ENCODE data around the gene CYP2A6. TPM values are rescaled to one million over a fixed set of nuclear protein-coding genes. Genes with fewer than 3 reads are reported as not detected.
"Not testable (repeated sequence)": the region's sequence is repeated elsewhere in the genome, so short reads cannot be mapped to it uniquely, and the experiment has no call there.

Gene CYP2A6
- total and polyA plus RNA-seq, 4 donors = 0.38 TPM; not detected in 3

DNA sequence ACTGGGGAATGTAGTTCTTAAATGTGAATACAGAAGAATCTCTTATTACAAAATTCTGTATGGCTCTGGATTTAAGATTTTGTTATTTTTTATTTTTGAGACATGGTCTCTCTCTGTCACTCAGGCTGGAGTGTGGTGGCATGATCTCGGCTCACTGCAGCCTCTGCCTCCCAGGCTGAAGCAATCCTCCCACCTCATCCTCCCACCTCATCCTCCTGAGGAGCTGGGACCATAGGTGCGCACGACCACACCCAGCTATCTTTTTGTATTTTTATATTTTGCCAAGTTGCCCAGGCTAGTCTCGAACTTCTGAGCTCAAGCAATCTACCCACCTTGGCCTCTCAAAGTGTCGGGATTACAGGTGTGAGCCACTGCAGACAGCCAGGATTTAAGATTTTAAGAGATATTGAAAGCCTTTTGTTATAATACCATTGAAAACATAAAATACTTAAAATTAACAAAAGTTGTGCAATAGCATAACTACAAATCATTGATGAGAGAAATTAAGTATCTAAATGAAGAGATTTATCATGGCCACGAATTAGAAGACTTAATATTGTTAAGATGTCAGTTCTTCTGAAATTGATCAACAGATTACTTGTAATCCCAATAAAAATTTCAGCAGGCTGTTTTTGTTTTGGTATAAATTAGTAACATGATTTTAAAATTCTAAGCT, 13.4 kb downstream of the CYP2A6 start:
- no peak overlapping the region for H3K4me3 ChIP-seq (ENCODE audit: low read length in 2 of 2)
- DNase-seq (no peak), ATAC-seq (ENCODE audit: low FRiP score) (no peak)
- no peaks in the 10 kb centered on the region for H3K4me1 ChIP-seq (ENCODE audit: control insufficient read depth in 1 of 2, insufficient read depth in 2 of 2, low read length in 2 of 2)
- H3K27me3 ChIP-seq (ENCODE audit: control insufficient read depth in 1 of 2, insufficient read depth in 2 of 2, low read length in 1 of 2) = no peaks in the 10 kb centered on the region
- no peaks in the 10 kb centered on the region for H3K36me3 ChIP-seq (ENCODE audit: control insufficient read depth in 1 of 2, insufficient read depth in 2 of 2, low read length in 1 of 2)
- WGBS, 2 donors = 84 to 86% methylated on average over 6 of the region's 6 CpGs
- H3K27ac ChIP-seq (ENCODE audit: low read depth in 1 of 2, low read length in 2 of 2) = no peak overlapping the region
- H3K9me3 ChIP-seq (ENCODE audit: control insufficient read depth, low read length) = no peaks in the 10 kb centered on the region
- intact Hi-C loops (cut with DNase I) = no loop called here

DNA sequence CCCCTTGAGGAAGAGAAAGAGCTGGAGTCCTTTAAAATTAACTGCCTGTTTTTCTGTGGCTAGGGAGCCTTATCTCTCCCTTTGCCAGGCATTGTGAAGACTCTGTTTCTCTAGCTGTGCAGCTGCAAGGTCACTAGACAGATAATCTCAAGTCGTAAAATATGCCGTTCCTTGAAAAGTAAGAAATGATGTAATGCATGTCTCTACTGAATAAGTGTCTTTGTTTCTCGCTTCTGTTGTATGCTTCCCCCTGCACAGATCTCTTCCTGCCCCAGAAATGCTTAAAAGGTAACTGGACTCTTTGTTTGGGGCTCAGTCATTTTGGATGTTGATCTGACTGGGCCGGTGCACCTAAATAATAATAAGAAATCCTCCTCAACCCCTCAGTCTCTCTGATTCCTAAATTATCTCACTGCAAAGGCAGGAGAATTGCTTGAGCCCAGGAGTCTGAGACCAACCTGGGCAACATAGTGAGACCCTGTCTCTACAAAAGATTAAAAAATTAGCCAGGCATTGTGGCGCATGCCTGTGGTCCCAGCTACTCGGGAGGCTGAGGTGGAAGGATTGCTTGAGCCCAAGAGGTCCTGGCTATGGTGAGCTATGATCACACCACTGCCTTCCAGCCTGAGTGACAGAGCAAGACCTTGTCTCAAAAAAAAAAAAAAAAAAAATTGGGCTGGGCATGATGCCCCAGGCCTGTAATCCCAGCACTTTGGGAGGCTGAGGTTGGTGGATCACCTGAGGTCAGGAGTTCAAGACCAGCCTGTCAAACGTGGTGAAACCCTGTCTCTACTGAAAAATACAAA, 16.3 kb downstream of the CYP2A6 start:
- H3K27ac ChIP-seq (ENCODE audit: low read depth in 1 of 2, low read length in 2 of 2); H3K4me3 ChIP-seq (ENCODE audit: low read length in 2 of 2); ATAC-seq (ENCODE audit: low FRiP score); intact Hi-C loops (cut with DNase I); H3K4me1 ChIP-seq (ENCODE audit: control insufficient read depth in 1 of 2, insufficient read depth in 2 of 2, low read length in 2 of 2); H3K27me3 ChIP-seq (ENCODE audit: control insufficient read depth in 1 of 2, insufficient read depth in 2 of 2, low read length in 1 of 2); DNase-seq; H3K9me3 ChIP-seq (ENCODE audit: control insufficient read depth, low read length); H3K36me3 ChIP-seq (ENCODE audit: control insufficient read depth in 1 of 2, insufficient read depth in 2 of 2, low read length in 1 of 2): not testable (repeated sequence)
- 57 to 60% methylated on average over 7 of the region's 7 CpGs for WGBS, 2 donors

DNA sequence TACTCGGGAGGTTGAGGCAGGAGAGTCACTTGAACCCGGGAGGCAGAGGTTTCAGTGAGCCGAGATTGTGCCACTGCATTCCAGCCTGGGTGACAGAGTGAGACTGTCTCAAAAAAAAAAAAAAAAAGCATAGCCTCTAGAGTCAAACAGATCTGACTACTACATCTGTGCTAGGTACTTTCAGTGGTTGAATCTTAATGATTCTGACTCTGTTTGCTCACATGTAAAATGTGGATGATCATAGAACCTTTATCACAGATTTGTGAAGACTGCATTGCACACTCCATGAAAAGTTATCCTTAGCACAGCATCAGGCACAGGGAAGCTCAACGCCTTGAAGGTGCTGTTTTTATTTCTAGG, 17.8 kb downstream of the CYP2A6 start:
- H3K4me3 ChIP-seq (ENCODE audit: low read length in 2 of 2); intact Hi-C loops (cut with DNase I); H3K27me3 ChIP-seq (ENCODE audit: control insufficient read depth in 1 of 2, insufficient read depth in 2 of 2, low read length in 1 of 2); H3K36me3 ChIP-seq (ENCODE audit: control insufficient read depth in 1 of 2, insufficient read depth in 2 of 2, low read length in 1 of 2); H3K4me1 ChIP-seq (ENCODE audit: control insufficient read depth in 1 of 2, insufficient read depth in 2 of 2, low read length in 2 of 2); DNase-seq; H3K27ac ChIP-seq (ENCODE audit: low read depth in 1 of 2, low read length in 2 of 2); ATAC-seq (ENCODE audit: low FRiP score); H3K9me3 ChIP-seq (ENCODE audit: control insufficient read depth, low read length): not testable (repeated sequence)
- WGBS, 2 donors = 77 to 81% methylated on average over 4 of the region's 4 CpGs

- H3K4me3 ChIP-seq (ENCODE audit: low read length in 2 of 2) = no peak overlapping the region
- intact Hi-C loops (cut with DNase I) = no loop called here
- no peaks in the 10 kb centered on the region for H3K27me3 ChIP-seq (ENCODE audit: control insufficient read depth in 1 of 2, insufficient read depth in 2 of 2, low read length in 1 of 2)
- H3K9me3 ChIP-seq (ENCODE audit: control insufficient read depth, low read length) = no peaks in the 10 kb centered on the region
- H3K36me3 ChIP-seq (ENCODE audit: control insufficient read depth in 1 of 2, insufficient read depth in 2 of 2, low read length in 1 of 2) = peaks cover 0 to 3% of the 10 kb centered on the region in 2 donors
- no peaks in the 10 kb centered on the region for H3K4me1 ChIP-seq (ENCODE audit: control insufficient read depth in 1 of 2, insufficient read depth in 2 of 2, low read length in 2 of 2)
- no peak for DNase-seq
- WGBS, 2 donors = 74 to 78% methylated on average over 7 of the region's 7 CpGs
- no peak for ATAC-seq (ENCODE audit: low FRiP score)
- H3K27ac ChIP-seq (ENCODE audit: low read depth in 1 of 2, low read length in 2 of 2) = no peak overlapping the region
Measured at GRCh38 chr19:40831502-40832430, 18.5 kb downstream of the CYP2A6 start.

DNA sequence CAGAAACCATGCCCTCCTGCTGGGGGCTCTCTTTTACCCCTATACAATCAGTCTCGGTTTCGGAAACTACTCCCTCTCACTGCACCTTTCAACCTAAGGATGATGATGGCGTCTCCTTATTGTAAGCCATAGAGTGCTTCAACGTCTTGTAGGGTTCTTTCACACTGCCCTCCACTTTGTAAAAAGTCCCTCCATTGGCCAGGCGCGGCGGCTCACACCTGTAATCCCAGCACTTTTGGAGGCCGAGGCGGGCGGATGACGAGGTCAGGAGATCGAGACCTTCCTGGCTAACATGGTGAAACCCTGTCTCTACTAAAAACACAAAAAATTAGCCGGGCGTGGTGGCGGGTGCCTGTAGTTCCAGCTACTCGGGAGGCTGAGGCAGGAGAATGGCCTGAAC, 19.5 kb downstream of the CYP2A6 start:
- H3K27me3 ChIP-seq (ENCODE audit: control insufficient read depth in 1 of 2, insufficient read depth in 2 of 2, low read length in 1 of 2); H3K9me3 ChIP-seq (ENCODE audit: control insufficient read depth, low read length); intact Hi-C loops (cut with DNase I); H3K4me1 ChIP-seq (ENCODE audit: control insufficient read depth in 1 of 2, insufficient read depth in 2 of 2, low read length in 2 of 2); H3K27ac ChIP-seq (ENCODE audit: low read depth in 1 of 2, low read length in 2 of 2); ATAC-seq (ENCODE audit: low FRiP score); H3K4me3 ChIP-seq (ENCODE audit: low read length in 2 of 2); DNase-seq; H3K36me3 ChIP-seq (ENCODE audit: control insufficient read depth in 1 of 2, insufficient read depth in 2 of 2, low read length in 1 of 2): not testable (repeated sequence)
- WGBS, 2 donors = 95 to 96% methylated on average over 16 of the region's 16 CpGs

DNA sequence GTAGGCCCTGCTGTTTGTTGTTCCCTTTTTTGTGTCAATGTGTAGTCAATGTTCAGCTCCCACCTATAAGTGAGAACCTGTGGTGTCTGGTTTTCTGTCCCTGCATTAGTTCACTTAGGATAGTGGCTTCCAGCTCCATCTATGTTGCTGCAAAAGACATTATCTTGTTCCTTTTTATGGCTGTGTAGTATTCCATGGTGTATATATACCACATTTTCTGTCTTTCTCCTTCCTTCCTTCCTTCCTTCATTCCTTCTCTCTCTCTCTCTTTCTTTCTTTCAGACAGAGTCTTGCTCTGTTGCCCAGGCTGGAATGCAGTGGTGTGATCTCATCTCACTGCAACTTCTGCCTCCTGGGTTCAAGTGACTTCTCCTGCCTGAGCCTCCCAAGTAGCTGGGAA, 21.0 kb downstream of the CYP2A6 start:
- ATAC-seq (ENCODE audit: low FRiP score) = no peak
- DNase-seq = no peak
- Histone ChIP-seq H3K4me3 (ENCODE audit: low read length in 2 of 2) (no peak overlapping the region), H3K4me1 (ENCODE audit: control insufficient read depth in 1 of 2, insufficient read depth in 2 of 2, low read length in 2 of 2) (no peaks in the 10 kb centered on the region), H3K27me3 (ENCODE audit: control insufficient read depth in 1 of 2, insufficient read depth in 2 of 2, low read length in 1 of 2) (no peaks in the 10 kb centered on the region), H3K27ac (ENCODE audit: low read depth in 1 of 2, low read length in 2 of 2) (no peak overlapping the region), H3K9me3 (ENCODE audit: control insufficient read depth, low read length) (no peaks in the 10 kb centered on the region), H3K36me3 (ENCODE audit: control insufficient read depth in 1 of 2, insufficient read depth in 2 of 2, low read length in 1 of 2) (peaks cover 0 to 4% of the 10 kb centered on the region in 2 donors)
- intact Hi-C loops (cut with DNase I) = no loop called here

DNA sequence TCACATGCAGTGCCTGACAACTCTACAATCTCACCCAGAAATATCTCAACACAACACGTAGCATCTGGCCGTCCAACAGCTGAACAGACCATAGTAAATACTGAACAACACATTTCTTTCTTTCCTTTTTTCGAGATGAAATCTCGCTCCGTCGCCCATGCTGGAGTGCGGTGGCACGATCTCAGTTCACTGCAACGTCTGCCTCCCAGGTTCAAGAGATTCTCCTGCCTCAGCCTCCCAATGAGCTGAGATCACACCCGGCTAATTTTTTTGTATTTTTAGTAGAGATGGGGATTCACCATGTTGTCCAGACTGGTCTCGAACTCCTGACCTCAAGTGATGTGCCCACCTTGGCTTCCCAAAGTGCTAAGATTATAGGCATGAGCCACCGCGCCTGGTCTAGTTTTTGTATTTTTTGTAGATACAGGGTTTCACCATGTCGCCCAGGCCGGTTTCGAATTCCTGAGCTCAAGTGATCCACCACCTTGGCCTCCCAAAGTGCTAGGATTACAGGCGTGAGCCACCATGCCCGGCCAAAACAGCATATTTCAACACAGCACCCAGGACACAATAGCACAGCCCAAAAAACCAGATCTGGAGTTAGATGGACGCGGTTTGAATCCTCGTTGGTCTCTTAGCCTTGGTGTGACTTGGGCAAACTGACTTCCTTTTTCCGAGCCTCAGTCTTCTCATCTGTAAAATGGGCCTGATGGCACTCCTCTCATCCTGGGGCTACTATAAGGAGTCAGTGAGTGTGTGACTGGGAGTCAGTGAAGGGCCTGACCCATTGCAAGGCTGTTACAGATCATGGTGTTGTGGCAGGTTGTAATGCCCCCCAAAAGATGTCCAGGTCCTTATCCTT, 22.6 kb downstream of the CYP2A6 start:
- WGBS, 2 donors = 96 to 97% methylated on average over 22 of the region's 22 CpGs
- Histone ChIP-seq H3K4me3 (ENCODE audit: low read length in 2 of 2) (no peak overlapping the region), H3K9me3 (ENCODE audit: control insufficient read depth, low read length) (no peaks in the 10 kb centered on the region), H3K36me3 (ENCODE audit: control insufficient read depth in 1 of 2, insufficient read depth in 2 of 2, low read length in 1 of 2) (peaks cover 0 to 4% of the 10 kb centered on the region in 2 donors), H3K4me1 (ENCODE audit: control insufficient read depth in 1 of 2, insufficient read depth in 2 of 2, low read length in 2 of 2) (no peaks in the 10 kb centered on the region), H3K27me3 (ENCODE audit: control insufficient read depth in 1 of 2, insufficient read depth in 2 of 2, low read length in 1 of 2) (no peaks in the 10 kb centered on the region), H3K27ac (ENCODE audit: low read depth in 1 of 2, low read length in 2 of 2) (no peak overlapping the region)
- ATAC-seq (ENCODE audit: low FRiP score) = no peak
- intact Hi-C loops (cut with DNase I) = no loop called here
- DNase-seq = no peak

Data from aorta (tissue), 5 donors.